ENCODE data around the gene SS18L1.

GRCh38 chr20:62119115-62119514 is 24.5 kb upstream of the SS18L1 start:
- TF ChIP-seq GATA2 (IDR thresholded peaks at IDR 0.05; ENCODE audit: low read depth, low read length) (no peak), GATA3 (IDR thresholded peaks at IDR 0.05; ENCODE audit: low read depth, low read length) (no peak)
